Measurements from ENCODE around the gene SVOPL. TPM values are rescaled to one million over a fixed set of nuclear protein-coding genes. Genes with fewer than 3 reads are reported as not detected.

Gene SVOPL
- total and polyA plus RNA-seq, 2 donors (not counting 1 experiment from before 2014, with no cell fraction given), result not detected

DNA sequence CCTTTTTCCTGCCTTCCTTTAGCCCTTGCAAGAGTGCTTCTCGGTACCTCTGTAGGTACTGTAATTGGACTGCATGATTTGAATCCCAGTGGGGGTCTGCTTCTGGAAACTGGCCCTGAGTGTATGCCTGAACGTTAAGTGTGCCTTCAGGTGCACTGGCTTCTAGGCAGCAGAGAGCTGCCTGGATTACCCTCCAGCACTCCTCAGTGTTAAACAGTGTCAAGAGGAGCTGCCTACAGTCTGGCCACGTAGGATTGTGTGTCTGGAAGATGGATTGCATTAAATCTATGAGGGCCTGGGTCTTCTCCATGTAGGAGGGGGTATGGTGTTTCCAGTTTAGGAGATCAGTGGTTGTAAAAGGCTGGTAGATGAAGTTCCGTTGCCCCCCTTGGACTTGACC, 137.4 kb downstream of the SVOPL start:
- TF ChIP-seq, protein P1, sequence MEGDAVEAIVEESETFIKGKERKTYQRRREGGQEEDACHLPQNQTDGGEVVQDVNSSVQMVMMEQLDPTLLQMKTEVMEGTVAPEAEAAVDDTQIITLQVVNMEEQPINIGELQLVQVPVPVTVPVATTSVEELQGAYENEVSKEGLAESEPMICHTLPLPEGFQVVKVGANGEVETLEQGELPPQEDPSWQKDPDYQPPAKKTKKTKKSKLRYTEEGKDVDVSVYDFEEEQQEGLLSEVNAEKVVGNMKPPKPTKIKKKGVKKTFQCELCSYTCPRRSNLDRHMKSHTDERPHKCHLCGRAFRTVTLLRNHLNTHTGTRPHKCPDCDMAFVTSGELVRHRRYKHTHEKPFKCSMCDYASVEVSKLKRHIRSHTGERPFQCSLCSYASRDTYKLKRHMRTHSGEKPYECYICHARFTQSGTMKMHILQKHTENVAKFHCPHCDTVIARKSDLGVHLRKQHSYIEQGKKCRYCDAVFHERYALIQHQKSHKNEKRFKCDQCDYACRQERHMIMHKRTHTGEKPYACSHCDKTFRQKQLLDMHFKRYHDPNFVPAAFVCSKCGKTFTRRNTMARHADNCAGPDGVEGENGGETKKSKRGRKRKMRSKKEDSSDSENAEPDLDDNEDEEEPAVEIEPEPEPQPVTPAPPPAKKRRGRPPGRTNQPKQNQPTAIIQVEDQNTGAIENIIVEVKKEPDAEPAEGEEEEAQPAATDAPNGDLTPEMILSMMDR (IDR thresholded peaks at IDR 0.05), result no peak
- no peak for TF ChIP-seq EZH2 (IDR thresholded peaks at IDR 0.05; ENCODE audit: borderline replicate concordance, insufficient read depth, low read depth, low read length, poor library complexity, severe bottlenecking)
- Histone ChIP-seq H2AFZ (ENCODE audit: insufficient read depth, low read depth, low read length, poor library complexity, severe bottlenecking) (no peak overlapping the region), H3K9me3 (ENCODE audit: control extremely low read depth in 1 of 3, control insufficient read depth in 2 of 3, insufficient read depth in 1 of 3, low read length in 2 of 3) (peaks cover 2 to 63% (median 60%) of the 10 kb centered on the region in 3 donors), H3K4me1 (ENCODE audit: control insufficient read depth in 2 of 2, insufficient read depth in 2 of 2, low read length in 2 of 2) (no peaks in the 10 kb centered on the region), H3K27me3 (replicated peaks in 1 of 4; ENCODE audit: control extremely low read depth in 1 of 4, control insufficient read depth in 3 of 4, insufficient read depth in 4 of 4, low read length in 3 of 4) (no peaks in the 10 kb centered on the region), H3K9ac (ENCODE audit: low read length) (no peak overlapping the region), H3K27ac (ENCODE audit: low read length in 2 of 2) (no peak overlapping the region), H3K79me2 (ENCODE audit: control insufficient read depth, insufficient read depth, low read length) (no peaks in the 10 kb centered on the region), H3K4me3 (ENCODE audit: control extremely low read depth in 1 of 5, extremely low read depth in 1 of 5, insufficient read depth in 1 of 5, low read depth in 2 of 5, low read length in 4 of 5) (no peak overlapping the region), H4K20me1 (ENCODE audit: control insufficient read depth, insufficient read depth, low read length, poor library complexity, severe bottlenecking) (no peaks in the 10 kb centered on the region), H3K4me2 (replicated peaks; ENCODE audit: low read depth, low read length, poor library complexity, severe bottlenecking) (no peak overlapping the region), H3K36me3 (replicated peaks in 1 of 2; ENCODE audit: control extremely low read depth in 1 of 2, control insufficient read depth in 1 of 2, extremely low read depth in 1 of 2, insufficient read depth in 2 of 2, low read length in 1 of 2) (peaks cover 7 to 54% of the 10 kb centered on the region in 2 experiments)
- H3K4me3 Mint-ChIP-seq, result no peak overlapping the region
- POLR2A ChIA-PET, result interaction anchor here (0.6 kb wide), 1 partner anchor 18 kb away, joined by 3 read pairs; no protein-coding TSS in a partner anchor
- H3K27ac Mint-ChIP-seq, result no peak overlapping the region
- CTCF ChIA-PET, result no interaction called here
- no peaks in the 10 kb centered on the region for H3K27me3 Mint-ChIP-seq
- DNase-seq (no peak), ATAC-seq (ENCODE audit: low read depth) (no peak)
- peaks cover 28% of the 10 kb centered on the region for H3K9me3 Mint-ChIP-seq (ENCODE audit: insufficient read depth)
- intact Hi-C loops (cut with micrococcal nuclease), result no loop called here
- 100% methylated on average over 4 of the region's 4 CpGs for WGBS (ENCODE audit: insufficient coverage)
- H3K4me1 Mint-ChIP-seq, result no peaks in the 10 kb centered on the region

DNA sequence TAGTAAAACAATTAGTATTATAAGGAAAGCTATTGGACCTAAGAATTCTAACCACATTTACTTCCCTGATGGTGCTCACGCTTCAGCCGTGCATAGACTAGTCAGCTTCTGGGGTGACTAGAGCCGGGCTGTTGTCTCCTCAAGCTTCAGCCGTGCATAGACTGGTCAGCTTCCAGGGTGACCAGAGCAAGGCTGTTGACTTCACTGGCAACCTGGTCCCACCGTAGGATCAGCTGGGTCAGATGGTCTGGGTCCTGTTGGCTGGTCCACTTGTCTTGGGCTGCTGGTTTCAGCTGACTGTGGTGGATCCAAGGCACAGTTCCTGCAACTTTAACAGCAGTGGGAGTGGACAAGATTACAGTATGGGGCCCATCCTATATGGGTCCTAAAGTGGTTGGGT, 141.7 kb downstream of the SVOPL start:
- H3K27me3 Mint-ChIP-seq, result no peaks in the 10 kb centered on the region
- H3K4me3 Mint-ChIP-seq, result no peak overlapping the region
- H3K27me3 ChIP-seq (replicated peaks in 1 of 4; ENCODE audit: control extremely low read depth in 1 of 4, control insufficient read depth in 3 of 4, insufficient read depth in 4 of 4, low read length in 3 of 4), result no peaks in the 10 kb centered on the region
- CTCF ChIA-PET, result no interaction called here
- peaks cover 9 to 76% (median 66%) of the 10 kb centered on the region in 3 donors for H3K9me3 ChIP-seq (ENCODE audit: control extremely low read depth in 1 of 3, control insufficient read depth in 2 of 3, insufficient read depth in 1 of 3, low read length in 2 of 3)
- DNase-seq (no peak), ATAC-seq (ENCODE audit: low read depth) (no peak)
- no peaks in the 10 kb centered on the region for H3K79me2 ChIP-seq (ENCODE audit: control insufficient read depth, insufficient read depth, low read length)
- POLR2A ChIA-PET, result no interaction called here
- H3K27ac ChIP-seq (ENCODE audit: low read length in 2 of 2), result no peak overlapping the region
- H3K4me2 ChIP-seq (replicated peaks; ENCODE audit: low read depth, low read length, poor library complexity, severe bottlenecking), result no peak overlapping the region
- intact Hi-C loops (cut with micrococcal nuclease), result no loop called here
- H2AFZ ChIP-seq (ENCODE audit: insufficient read depth, low read depth, low read length, poor library complexity, severe bottlenecking), result no peak overlapping the region
- H3K4me1 Mint-ChIP-seq, result no peaks in the 10 kb centered on the region
- peaks cover 42% of the 10 kb centered on the region for H3K9me3 Mint-ChIP-seq (ENCODE audit: insufficient read depth)
- H3K27ac Mint-ChIP-seq, result no peak overlapping the region
- no peaks in the 10 kb centered on the region for H4K20me1 ChIP-seq (ENCODE audit: control insufficient read depth, insufficient read depth, low read length, poor library complexity, severe bottlenecking)
- H3K4me3 ChIP-seq (ENCODE audit: control extremely low read depth in 1 of 5, extremely low read depth in 1 of 5, insufficient read depth in 1 of 5, low read depth in 2 of 5, low read length in 4 of 5), result no peak overlapping the region
- peaks cover 10 to 80% of the 10 kb centered on the region in 2 experiments for H3K36me3 ChIP-seq (replicated peaks in 1 of 2; ENCODE audit: control extremely low read depth in 1 of 2, control insufficient read depth in 1 of 2, extremely low read depth in 1 of 2, insufficient read depth in 2 of 2, low read length in 1 of 2)
- TF ChIP-seq EZH2 (IDR thresholded peaks at IDR 0.05; ENCODE audit: borderline replicate concordance, insufficient read depth, low read depth, low read length, poor library complexity, severe bottlenecking), result no peak
- WGBS (ENCODE audit: insufficient coverage), result 99% methylated on average over 5 of the region's 5 CpGs
- no peaks in the 10 kb centered on the region for H3K4me1 ChIP-seq (ENCODE audit: control insufficient read depth in 2 of 2, insufficient read depth in 2 of 2, low read length in 2 of 2)
- H3K9ac ChIP-seq (ENCODE audit: low read length), result no peak overlapping the region
